ENCODE measurements around the gene GRIK2.

Gene GRIK2

DNA sequence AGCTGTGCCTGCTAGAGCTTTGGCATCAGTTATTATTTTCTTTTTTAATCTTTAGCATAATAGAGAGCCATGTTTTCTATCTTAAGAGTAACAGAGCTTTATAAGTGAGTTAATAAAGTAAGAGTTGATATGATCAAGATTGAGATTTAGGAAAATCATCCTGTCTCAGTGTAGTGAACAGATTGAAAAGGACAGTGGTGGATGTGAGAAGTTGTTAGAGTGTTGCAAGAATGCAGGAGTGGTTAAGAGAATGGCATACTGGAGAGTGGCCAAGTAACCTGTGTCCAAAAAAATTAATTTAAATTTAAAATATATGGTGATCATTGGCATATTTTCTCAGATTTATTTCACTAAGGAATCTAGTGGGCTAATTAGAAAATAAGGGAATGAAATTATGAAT is 629.3 kb downstream of the GRIK2 start:
- no peak overlapping the region for H3K4me3 ChIP-seq (ENCODE audit: low read depth, low read length)
- no peak for DNase-seq (ENCODE audit: low read depth)
- TF ChIP-seq, protein P1, sequence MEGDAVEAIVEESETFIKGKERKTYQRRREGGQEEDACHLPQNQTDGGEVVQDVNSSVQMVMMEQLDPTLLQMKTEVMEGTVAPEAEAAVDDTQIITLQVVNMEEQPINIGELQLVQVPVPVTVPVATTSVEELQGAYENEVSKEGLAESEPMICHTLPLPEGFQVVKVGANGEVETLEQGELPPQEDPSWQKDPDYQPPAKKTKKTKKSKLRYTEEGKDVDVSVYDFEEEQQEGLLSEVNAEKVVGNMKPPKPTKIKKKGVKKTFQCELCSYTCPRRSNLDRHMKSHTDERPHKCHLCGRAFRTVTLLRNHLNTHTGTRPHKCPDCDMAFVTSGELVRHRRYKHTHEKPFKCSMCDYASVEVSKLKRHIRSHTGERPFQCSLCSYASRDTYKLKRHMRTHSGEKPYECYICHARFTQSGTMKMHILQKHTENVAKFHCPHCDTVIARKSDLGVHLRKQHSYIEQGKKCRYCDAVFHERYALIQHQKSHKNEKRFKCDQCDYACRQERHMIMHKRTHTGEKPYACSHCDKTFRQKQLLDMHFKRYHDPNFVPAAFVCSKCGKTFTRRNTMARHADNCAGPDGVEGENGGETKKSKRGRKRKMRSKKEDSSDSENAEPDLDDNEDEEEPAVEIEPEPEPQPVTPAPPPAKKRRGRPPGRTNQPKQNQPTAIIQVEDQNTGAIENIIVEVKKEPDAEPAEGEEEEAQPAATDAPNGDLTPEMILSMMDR (IDR thresholded peaks at IDR 0.05; ENCODE audit: insufficient read depth, low read depth, low read length, missing control alignments): no peak

DNA sequence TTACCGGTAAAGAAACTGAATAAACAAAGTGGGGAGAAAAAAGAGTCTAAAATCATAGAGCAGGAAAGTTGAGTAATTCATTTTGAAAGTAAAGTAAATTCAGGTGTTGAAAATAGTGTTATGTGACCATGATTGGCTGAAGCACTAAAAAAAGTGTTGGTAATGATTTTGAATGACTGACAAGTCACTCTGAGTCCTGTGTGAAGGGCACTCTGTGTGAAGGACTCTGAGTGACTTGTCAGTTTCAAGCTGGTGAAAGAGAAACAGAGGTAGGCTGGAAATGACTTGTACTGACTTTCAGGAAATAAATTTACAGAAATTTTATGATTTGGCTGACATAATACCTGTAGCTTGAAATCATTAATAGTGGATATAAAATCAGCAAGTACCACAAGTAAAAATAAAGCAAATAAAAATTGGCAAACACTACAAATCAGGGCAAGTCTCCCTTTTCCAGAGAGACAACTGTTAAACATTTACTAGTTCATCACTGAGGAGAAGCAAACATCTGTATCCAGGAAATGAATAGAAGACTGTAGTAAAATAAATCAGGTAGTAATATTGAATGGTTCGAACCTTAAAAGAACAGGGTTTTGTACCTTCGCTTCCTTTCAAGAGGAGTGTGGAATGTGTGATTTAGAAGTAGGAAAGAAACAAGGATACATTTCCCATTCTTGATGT is 630.6 kb downstream of the GRIK2 start:
- TF ChIP-seq, protein P1 (IDR thresholded peaks at IDR 0.05; ENCODE audit: insufficient read depth, low read depth, low read length, missing control alignments): no peak
- peak; percentile 10 for DNase-seq (ENCODE audit: low read depth)

DNA sequence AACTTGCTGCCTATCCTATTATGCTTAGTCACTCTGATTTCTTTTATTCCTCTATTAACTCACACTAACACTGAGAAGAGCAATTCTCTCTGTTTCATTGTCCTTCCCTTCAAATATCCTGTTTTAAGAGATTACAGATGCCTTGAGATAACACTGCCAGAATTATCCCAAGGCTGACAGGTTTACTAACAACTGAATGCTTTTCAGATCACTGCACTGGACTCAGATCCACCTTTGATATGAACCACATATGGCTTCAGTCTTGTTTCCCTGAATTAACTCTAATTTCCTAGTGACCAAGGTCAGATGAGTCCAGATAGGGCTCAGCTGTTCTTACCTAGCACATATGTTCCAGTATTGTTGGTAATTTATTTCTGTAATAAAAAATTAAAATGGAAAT is 633.1 kb downstream of the GRIK2 start:
- no peak for DNase-seq (ENCODE audit: low read depth)
- TF ChIP-seq, protein P1 (IDR thresholded peaks at IDR 0.05; ENCODE audit: insufficient read depth, low read depth, low read length, missing control alignments): no peak
- no peak overlapping the region for H3K4me3 ChIP-seq (ENCODE audit: low read depth, low read length)

More for the DNA sequence above, 630.6 kb downstream of the GRIK2 start:
- no peak overlapping the region for H3K4me3 ChIP-seq (ENCODE audit: low read depth, low read length)

DNA sequence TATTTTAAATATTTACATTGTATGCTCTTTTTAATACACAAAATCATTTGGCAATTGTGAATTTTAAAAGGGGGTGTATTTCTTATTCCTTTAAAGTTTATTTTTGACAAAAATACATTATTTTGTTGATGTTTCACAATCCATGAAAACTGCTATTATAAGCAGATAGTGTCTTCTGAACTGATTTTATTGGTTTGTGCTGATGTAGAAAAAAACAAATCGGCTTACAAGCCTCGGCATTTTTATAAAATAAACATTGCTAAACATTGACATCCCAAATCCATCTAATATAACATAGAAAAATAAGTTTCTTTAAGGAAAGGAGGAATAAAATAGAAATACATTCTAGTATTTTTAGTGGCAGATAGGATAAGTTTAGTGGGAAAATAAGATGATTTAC is 634.7 kb downstream of the GRIK2 start:
- no peak overlapping the region for H3K4me3 ChIP-seq (ENCODE audit: low read depth, low read length)
- no peak for DNase-seq (ENCODE audit: low read depth)
- TF ChIP-seq, protein P1 (IDR thresholded peaks at IDR 0.05; ENCODE audit: insufficient read depth, low read depth, low read length, missing control alignments): no peak

DNA sequence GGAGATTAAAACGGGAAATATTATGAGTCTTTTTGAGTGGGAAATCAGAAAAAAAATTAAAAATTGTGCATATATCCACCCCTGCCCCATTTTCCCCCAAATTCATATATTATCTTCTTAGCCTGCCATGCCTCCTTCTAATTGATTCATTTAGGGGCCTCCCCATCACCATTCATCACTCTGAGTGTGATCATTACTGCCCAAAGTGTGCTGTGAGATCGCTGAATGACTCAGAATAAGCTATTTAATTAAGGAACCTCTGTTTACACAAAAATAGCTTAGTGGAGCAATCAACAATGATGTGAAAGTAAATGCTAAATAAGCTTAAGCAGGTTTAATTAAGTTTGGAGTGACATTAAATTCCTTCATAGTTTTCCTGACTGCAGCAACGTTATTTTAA is 645.5 kb downstream of the GRIK2 start:
- no peak for DNase-seq (ENCODE audit: low read depth)
- H3K4me3 ChIP-seq (ENCODE audit: low read depth, low read length): no peak overlapping the region
- TF ChIP-seq, protein P1 (IDR thresholded peaks at IDR 0.05; ENCODE audit: insufficient read depth, low read depth, low read length, missing control alignments): no peak

DNA sequence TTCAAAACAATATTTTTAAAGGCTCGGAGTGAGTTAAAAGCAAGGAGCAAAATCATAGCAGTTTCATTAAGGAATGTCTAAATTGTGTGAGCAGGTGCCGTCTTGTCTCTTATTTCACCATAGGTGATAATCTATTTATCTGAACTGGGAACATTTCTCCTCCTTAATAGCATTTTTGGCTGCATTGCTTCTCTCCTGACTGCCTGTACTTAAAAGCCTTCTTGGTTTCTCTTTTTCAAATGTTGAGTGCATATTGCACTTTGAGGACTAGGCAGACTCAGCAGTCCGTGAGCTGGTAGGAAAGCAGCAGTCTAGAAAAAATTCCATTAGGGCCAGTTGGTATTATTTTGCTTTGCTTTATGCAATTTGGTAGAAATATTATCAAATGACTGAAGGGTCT is 645.9 kb downstream of the GRIK2 start:
- DNase-seq (ENCODE audit: low read depth): no peak
- TF ChIP-seq, protein P1 (IDR thresholded peaks at IDR 0.05; ENCODE audit: insufficient read depth, low read depth, low read length, missing control alignments): no peak
- no peak overlapping the region for H3K4me3 ChIP-seq (ENCODE audit: low read depth, low read length)

DNA sequence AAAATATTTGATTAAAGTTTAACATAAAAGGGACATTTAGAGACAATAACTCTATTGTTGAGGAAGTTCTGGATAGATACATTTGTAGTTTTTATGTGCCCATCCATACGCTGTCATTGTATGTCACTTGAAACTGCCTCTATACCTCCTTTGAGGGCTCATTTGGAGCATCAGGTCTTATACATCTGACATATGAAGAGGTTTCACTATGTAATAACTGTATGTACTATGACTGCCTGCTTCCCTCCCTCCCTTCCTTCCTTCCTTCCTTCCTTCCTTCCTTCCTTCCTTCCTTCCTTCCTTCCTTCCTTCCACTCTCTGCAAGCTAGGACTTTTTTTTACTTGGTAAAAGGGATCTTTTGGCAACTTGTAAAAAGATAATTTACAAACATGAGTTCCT is 657.5 kb downstream of the GRIK2 start:
- TF ChIP-seq, protein P1 (IDR thresholded peaks at IDR 0.05; ENCODE audit: insufficient read depth, low read depth, low read length, missing control alignments): no peak

More for the DNA sequence above, 657.5 kb downstream of the GRIK2 start:
- H3K4me3 ChIP-seq (ENCODE audit: low read depth, low read length): no peak overlapping the region
- no peak for DNase-seq (ENCODE audit: low read depth)
